GM12878 (cell line): ENCODE results near the gene BTBD9. TPM values are rescaled to one million over a fixed set of nuclear protein-coding genes. Genes with fewer than 3 reads are reported as not detected.

ENCODE experiments used
- ATAC-seq: fragments of 200-7000 bp; cut with Tn5 transposase; 3 replicates; pipeline ENCODE4 v1.9.1; 2020; ENCODE audit warnings: mild to moderate bottlenecking, moderate library complexity
- BruUV-seq: library from RNA; stranded (reverse); fragments of 400-500 nt; replicated peaks from 2 replicates; lab custom pipeline; 2021; lab: Mats Ljungman, UMichigan
- CTCF ChIA-PET: fragments of 300-600 bp; sonication (Branson Sonifier 250); formaldehyde crosslinking; extraction: SDS; loops from one replicate; lab custom pipeline; 2021; ENCODE audit warnings: inconsistent platforms; lab: Yijun Ruan, JAX
- POLR2A ChIA-PET: fragments of 350-600 bp; formaldehyde crosslinking; extraction: SDS; loops from one replicate; lab custom pipeline; 2021; ENCODE audit warnings: inconsistent platforms; lab: Charles Lee
- RAD21 ChIA-PET: fragments of 300-600 bp; sonication (Branson Sonifier 250); formaldehyde crosslinking; loops from one replicate; lab custom pipeline; 2023; ENCODE audit warnings: antibody characterized with exemption; ENCODE audit not compliant: unreplicated experiment; lab: Charles Lee
- SMC1A ChIA-PET: fragments of 300-600 bp; sonication (Branson Sonifier 250); formaldehyde crosslinking; loops from one replicate; lab custom pipeline; 2023; ENCODE audit not compliant: unreplicated experiment, uncharacterized antibody; lab: Charles Lee
- DNase-seq: peaks from one replicate; pipeline ENCODE4 v3.0.0-alpha.2; 2011; ENCODE audit warnings: low read depth, low spot score
- FAIRE-seq: peaks from 3 replicates; lab custom pipeline; 2011; peaks lifted over from hg19 to GRCh38; lab: Jason Lieb, UNC
- H2AFZ ChIP-seq: 2 replicates; pipeline ENCODE4 v1.6.0; 2011; ENCODE audit warnings: low read depth, low read length, control low read depth; ENCODE audit not compliant: control insufficient read depth
- H3K27ac ChIP-seq: 2 replicates; pipeline ENCODE4 v1.5.1; 2011; ENCODE audit warnings: control low read depth; ENCODE audit not compliant: control insufficient read depth, insufficient read depth
- H3K27me3 ChIP-seq, 2 experiments: replicated peaks in 1 of 2; 2 replicates each; pipeline versions ENCODE4 v1.6.0 to v1.6.1; 2011; ENCODE audit warnings: low read length in 1 of 2; ENCODE audit not compliant: control insufficient read depth in 2 of 2, insufficient read depth in 2 of 2
- H3K36me3 ChIP-seq, 2 experiments: 2 replicates each; pipeline ENCODE4 v1.5.1; 2011; ENCODE audit warnings: low read length in 1 of 2; ENCODE audit not compliant: control insufficient read depth in 2 of 2, insufficient read depth in 2 of 2
- H3K4me1 ChIP-seq: 2 replicates; pipeline ENCODE4 v1.6.1; 2011; ENCODE audit warnings: mild to moderate bottlenecking, low read length, moderate library complexity, mixed read lengths; ENCODE audit not compliant: control insufficient read depth, insufficient read depth
- H3K4me2 ChIP-seq: 2 replicates; pipeline ENCODE4 v1.6.0; 2011; ENCODE audit warnings: control low read depth; ENCODE audit not compliant: control insufficient read depth, insufficient read depth
- H3K4me3 ChIP-seq: fragments of 200-600 bp; sonication (generic); 2 replicates; pipeline ENCODE4 v1.5.1; 2016
- H3K79me2 ChIP-seq: 2 replicates; pipeline ENCODE4 v1.6.0; 2011; ENCODE audit warnings: low read length; ENCODE audit not compliant: control insufficient read depth, insufficient read depth
- H3K9ac ChIP-seq: 2 replicates; pipeline ENCODE4 v1.8.0; 2011; ENCODE audit warnings: low read length, control low read depth, mixed read lengths; ENCODE audit not compliant: control insufficient read depth, insufficient read depth
- H3K9me3 ChIP-seq: replicated peaks from 3 replicates; pipeline ENCODE4 v1.5.1; 2011; ENCODE audit warnings: mild to moderate bottlenecking, low read length; ENCODE audit not compliant: control insufficient read depth, insufficient read depth
- H4K20me1 ChIP-seq: 2 replicates; pipeline ENCODE4 v1.6.0; 2011; ENCODE audit not compliant: control insufficient read depth, insufficient read depth
- CREM ChIP-seq: IDR thresholded peaks from 2 replicates; pipeline ENCODE4 v1.6.1; 2014; ENCODE audit warnings: antibody characterized with exemption, low read depth
- EZH2 ChIP-seq: IDR thresholded peaks from 2 replicates; pipeline ENCODE4 v1.6.1; 2012; ENCODE audit warnings: low read depth, mild to moderate bottlenecking, control low read depth, inconsistent platforms, low read length, borderline replicate concordance; ENCODE audit not compliant: control insufficient read depth
- FOXK2 ChIP-seq: fragments of 450-650 bp; IDR thresholded peaks from 2 replicates; pipeline ENCODE4 v1.6.1; 2017; ENCODE audit warnings: mild to moderate bottlenecking, moderate library complexity
- HCFC1 ChIP-seq: fragments of 150-350 bp; IDR thresholded peaks from 2 replicates; pipeline ENCODE4 v1.6.1; 2014; ENCODE audit warnings: low read length
- IKZF2 ChIP-seq, 2 experiments: fragments of 450-650 bp; IDR thresholded peaks; 2 replicates each; pipeline ENCODE4 v1.6.1; 2017; ENCODE audit warnings: mild to moderate bottlenecking in 2 of 2, moderate library complexity in 2 of 2
- JUNB ChIP-seq: IDR thresholded peaks from 2 replicates; pipeline ENCODE4 v1.6.1; 2016; ENCODE audit warnings: antibody characterized with exemption, mild to moderate bottlenecking
- MAX ChIP-seq: IDR thresholded peaks from 2 replicates; pipeline ENCODE4 v1.6.1; 2012; ENCODE audit warnings: low read depth, low read length, improper control_type of control experiment
- MEF2B ChIP-seq: fragments of 450-650 bp; IDR thresholded peaks from 2 replicates; pipeline ENCODE4 v1.6.1; 2018; ENCODE audit warnings: mild to moderate bottlenecking, moderate library complexity; ENCODE audit not compliant: partially characterized antibody, poor library complexity, severe bottlenecking
- MLLT1 ChIP-seq: fragments of 450-650 bp; IDR thresholded peaks from 2 replicates; pipeline ENCODE4 v1.6.1; 2016; ENCODE audit warnings: mild to moderate bottlenecking
- RAD21 ChIP-seq: IDR thresholded peaks from 2 replicates; pipeline ENCODE4 v1.6.1; 2011; ENCODE audit warnings: mild to moderate bottlenecking, low read depth, low read length, moderate library complexity; ENCODE audit not compliant: insufficient read depth
- RELB ChIP-seq: fragments of 450-650 bp; IDR thresholded peaks from 2 replicates; pipeline ENCODE4 v1.6.1; 2017; ENCODE audit warnings: low read depth, mild to moderate bottlenecking, moderate library complexity
- REST ChIP-seq: IDR thresholded peaks from 2 replicates; pipeline ENCODE4 v1.6.1; 2012; ENCODE audit warnings: mild to moderate bottlenecking, low read depth, low read length
- SMAD5 ChIP-seq: IDR thresholded peaks from 2 replicates; pipeline ENCODE4 v1.6.1; 2016; ENCODE audit warnings: antibody characterized with exemption, low read depth
- TCF12 ChIP-seq: IDR thresholded peaks from 2 replicates; pipeline ENCODE4 v1.6.1; 2011; ENCODE audit warnings: low read depth, mild to moderate bottlenecking, low read length
- WRNIP1 ChIP-seq: IDR thresholded peaks from 2 replicates; pipeline ENCODE4 v1.6.1; 2011; ENCODE audit warnings: low read depth, low read length, improper control_type of control experiment, borderline replicate concordance
- ZBTB4 ChIP-seq: fragments of 450-650 bp; formaldehyde crosslinking; IDR thresholded peaks from 2 replicates; pipeline ENCODE4 v1.4.0; 2022; ENCODE audit warnings: mild to moderate bottlenecking, moderate library complexity
- WGBS: methylation state at CpG from one replicate; pipeline ENCODE4 v1.1.6; 2016; ENCODE audit warnings: low lambda C conversion rate; ENCODE audit not compliant: insufficient replicate concordance, insufficient coverage; ENCODE audit errors: missing lambda C conversion rate; 5-methylcytosine and 5-hydroxymethylcytosine counted together
- in situ Hi-C: fragments of 300-500 bp; cut with MboI; formaldehyde crosslinking; loops from 9 replicates; pipeline ENCODE4 v1.14.3; 2018; ENCODE audit warnings: mixed read lengths
- intact Hi-C: fragments of 100-400 bp; cut with micrococcal nuclease; formaldehyde crosslinking; loops from one replicate; pipeline ENCODE4 v1.14.2; 2022; ENCODE audit not compliant: unreplicated experiment
- polyA plus RNA-seq, 11 experiments: library from polyadenylated mRNA; depleted of rRNA in 4 of 11; unstranded in 6 of 11; stranded (reverse) in 5 of 11; fragments of >200 nt; fragmentation: Nextera tagmentation in 4 of 11; fragmentation: Illumina TruSeq in 1 of 11; extraction: Ambion mirVana in 4 of 11; extraction: Trizol in 1 of 11; gene quantifications; 1 replicate in 1 of 11; 2 replicates in 10 of 11; pipeline versions ENCODE4 v1.2.1 to v1.2.3, GENCODE V29; 2011 to 2016; ENCODE audit warnings: inconsistent platforms in 2 of 11, missing spikeins in 2 of 11, low read depth in 1 of 11
- total RNA-seq, 4 experiments: library from RNA; depleted of rRNA in 3 of 4; stranded (reverse); fragments of >200 nt in 3 of 4; fragmentation: Illumina TruSeq in 1 of 4; extraction: Trizol in 1 of 4; gene quantifications; 2 replicates each; pipeline versions ENCODE4 v1.2.1 to v1.2.3, GENCODE V29; 2013 to 2021

BTBD9 gene
- total and polyA plus RNA-seq, 10 of the 15 experiments (the other 5 are each of a cell fraction or from before 2014, with no cell fraction given): 0.22 to 8.6 (median 4.6) TPM

DNA sequence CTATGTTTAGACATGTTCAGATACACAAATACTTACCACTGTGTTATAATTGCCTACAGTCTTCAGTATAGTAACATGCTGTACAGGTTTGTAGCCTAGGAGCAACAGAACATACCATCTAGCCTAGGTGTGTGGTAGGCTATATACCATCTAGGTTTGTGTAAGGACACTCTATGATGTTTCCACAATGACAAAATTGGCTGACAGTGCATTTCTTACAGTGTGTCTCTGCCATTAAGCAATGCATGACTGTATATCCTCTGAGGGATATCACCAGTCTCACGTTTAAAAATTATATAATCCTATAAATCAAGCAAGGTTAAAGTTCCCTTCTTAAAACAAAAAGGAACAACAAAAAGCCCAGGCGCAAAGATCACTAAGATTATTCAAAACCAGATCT lies 352.2 kb downstream of the BTBD9 start:
- RAD21 ChIA-PET: no interaction called here
- 93% methylated on average over 2 of the region's 2 CpGs for WGBS
- no peaks in the 10 kb centered on the region for H3K27me3 ChIP-seq
- BruUV-seq: no TSS peak
- POLR2A ChIA-PET: no interaction called here
- TF ChIP-seq IKZF2 (IDR thresholded peaks at IDR 0.05): no peak
- TF ChIP-seq FOXK2: no peak
- TF ChIP-seq SMAD5: no peak
- TF ChIP-seq EZH2: no peak
- TF ChIP-seq WRNIP1: no peak
- TF ChIP-seq RAD21: no peak
- no peak for TF ChIP-seq ZBTB4
- TF ChIP-seq TCF12: no peak
- TF ChIP-seq HCFC1: no peak
- TF ChIP-seq CREM: no peak
- TF ChIP-seq REST: no peak
- TF ChIP-seq RELB: no peak
- no peak for TF ChIP-seq JUNB
- no peak for TF ChIP-seq MLLT1
- TF ChIP-seq MEF2B: no peak
- no peak for TF ChIP-seq MAX
- intact Hi-C loops (no loop called here), in situ Hi-C loops (no loop called here)
- ATAC-seq (no peak), DNase-seq (no peak), FAIRE-seq (no peak)
- no peaks in the 10 kb centered on the region for H3K4me1 ChIP-seq
- H2AFZ ChIP-seq: no peak overlapping the region
- no peaks in the 10 kb centered on the region for H3K79me2 ChIP-seq
- no peak overlapping the region for H3K9ac ChIP-seq
- no peak overlapping the region for H3K4me2 ChIP-seq
- H3K27ac ChIP-seq: no peak overlapping the region
- SMC1A ChIA-PET: no interaction called here
- no peak overlapping the region for H3K4me3 ChIP-seq
- no peaks in the 10 kb centered on the region for H3K9me3 ChIP-seq
- no peaks in the 10 kb centered on the region for H3K36me3 ChIP-seq
- CTCF ChIA-PET: no interaction called here
- H4K20me1 ChIP-seq: no peaks in the 10 kb centered on the region
